Lower leg skin (tissue), 3 donors: Measurements from ENCODE around the gene RBBP5.

Experiments
- POLR2A ChIP-seq, 2 donors: fragments of 450-650 bp; IDR thresholded peaks; one replicate each; pipeline ENCODE4 v1.6.1; 2016 to 2017; ENCODE audit warnings: antibody characterized with exemption in 2 of 2, mild to moderate bottlenecking in 1 of 2, moderate library complexity in 1 of 2
- TF ChIP-seq, protein P1 (sequence below), 3 donors: fragments of 450-650 bp; IDR thresholded peaks; one replicate each; pipeline ENCODE4 v1.5.1; 2016; ENCODE audit warnings: antibody characterized with exemption in 3 of 3, mild to moderate bottlenecking in 3 of 3, moderate library complexity in 2 of 3

DNA sequence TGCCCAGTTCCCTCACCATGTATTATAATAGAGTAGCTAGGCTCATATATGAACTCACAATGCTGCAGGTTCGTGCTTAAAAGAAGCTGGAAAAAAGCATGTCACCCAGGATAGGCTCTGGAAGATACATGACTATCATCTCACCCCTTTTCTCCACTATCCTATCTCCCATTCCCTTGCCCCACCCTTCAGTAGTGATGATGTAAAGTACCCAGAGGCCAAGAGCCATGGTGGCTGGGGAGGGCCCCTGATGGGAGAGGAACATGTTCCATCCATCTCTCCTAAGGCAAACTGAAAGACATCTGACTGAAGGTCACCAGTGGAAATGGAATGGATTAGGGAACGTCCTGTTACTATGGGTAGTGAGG is 20.3 kb upstream of the RBBP5 start:
- TF ChIP-seq, protein P1, sequence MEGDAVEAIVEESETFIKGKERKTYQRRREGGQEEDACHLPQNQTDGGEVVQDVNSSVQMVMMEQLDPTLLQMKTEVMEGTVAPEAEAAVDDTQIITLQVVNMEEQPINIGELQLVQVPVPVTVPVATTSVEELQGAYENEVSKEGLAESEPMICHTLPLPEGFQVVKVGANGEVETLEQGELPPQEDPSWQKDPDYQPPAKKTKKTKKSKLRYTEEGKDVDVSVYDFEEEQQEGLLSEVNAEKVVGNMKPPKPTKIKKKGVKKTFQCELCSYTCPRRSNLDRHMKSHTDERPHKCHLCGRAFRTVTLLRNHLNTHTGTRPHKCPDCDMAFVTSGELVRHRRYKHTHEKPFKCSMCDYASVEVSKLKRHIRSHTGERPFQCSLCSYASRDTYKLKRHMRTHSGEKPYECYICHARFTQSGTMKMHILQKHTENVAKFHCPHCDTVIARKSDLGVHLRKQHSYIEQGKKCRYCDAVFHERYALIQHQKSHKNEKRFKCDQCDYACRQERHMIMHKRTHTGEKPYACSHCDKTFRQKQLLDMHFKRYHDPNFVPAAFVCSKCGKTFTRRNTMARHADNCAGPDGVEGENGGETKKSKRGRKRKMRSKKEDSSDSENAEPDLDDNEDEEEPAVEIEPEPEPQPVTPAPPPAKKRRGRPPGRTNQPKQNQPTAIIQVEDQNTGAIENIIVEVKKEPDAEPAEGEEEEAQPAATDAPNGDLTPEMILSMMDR (IDR thresholded peaks at IDR 0.05): no peak
- no peak for TF ChIP-seq POLR2A (IDR thresholded peaks at IDR 0.05)
